Gastrocnemius medialis (tissue), 4 donors: Measurements from ENCODE around the gene MOB3B. TPM values are rescaled to one million over a fixed set of nuclear protein-coding genes. Genes with fewer than 3 reads are reported as not detected.
A peak's percentile ranks its signal among the peaks of the same experiment; 100 is the strongest.

Source experiments
- ATAC-seq, 2 donors: fragments of 150-250 bp; one replicate each; pipeline ENCODE4 v1.9.1; 2016
- DNase-seq, 2 donors: peaks; one replicate each; pipeline ENCODE4 v3.0.0-alpha.2; 2019
- H3K27ac ChIP-seq, 4 donors: fragments of 200-600 bp; sonication (generic); 1 replicate in 1 of 4; 2 replicates in 3 of 4; pipeline ENCODE4 v1.5.1; 2016 to 2018; ENCODE audit warnings: mild to moderate bottlenecking in 2 of 4, moderate library complexity in 1 of 4
- H3K27me3 ChIP-seq, 3 donors: fragments of 200-600 bp; sonication (generic) in 2 of 3; 1 replicate in 1 of 3; 2 replicates in 2 of 3; pipeline versions ENCODE4 v1.5.1 to v1.6.0; 2016 to 2019; ENCODE audit warnings: mild to moderate bottlenecking in 1 of 3, moderate library complexity in 1 of 3
- H3K36me3 ChIP-seq, 2 donors: fragments of 200-600 bp; sonication (generic) in 1 of 2; one replicate each; pipeline ENCODE4 v1.5.1; 2017 to 2018
- H3K4me1 ChIP-seq, 2 donors: fragments of 200-600 bp; sonication (generic) in 1 of 2; one replicate each; pipeline ENCODE4 v1.5.1; 2016 to 2017; ENCODE audit warnings: mild to moderate bottlenecking in 2 of 2
- H3K4me3 ChIP-seq, 4 donors: fragments of 200-600 bp; sonication (generic) in 3 of 4; 1 replicate in 1 of 4; 2 replicates in 3 of 4; pipeline ENCODE4 v1.5.1; 2016 to 2019; ENCODE audit warnings: mild to moderate bottlenecking in 2 of 4
- H3K9me3 ChIP-seq, 3 donors: fragments of 200-600 bp; sonication (generic) in 2 of 3; 1 replicate in 1 of 3; 2 replicates in 2 of 3; pipeline ENCODE4 v1.5.1; 2016 to 2019
- POLR2A ChIP-seq, 2 donors: fragments of 450-650 bp; IDR thresholded peaks; one replicate each; pipeline ENCODE4 v1.6.1; 2017; ENCODE audit warnings: antibody characterized with exemption in 2 of 2, mild to moderate bottlenecking in 2 of 2, moderate library complexity in 2 of 2
- in situ Hi-C, 4 donors: fragments of 200-750 bp; cut with MboI; loops; one replicate each; pipeline versions ENCODE4 v1.15.0 to v1.8.0; 2017; ENCODE audit warnings: low sequenced_read_pairs in 4 of 4
- intact Hi-C: fragments of 100-400 bp; cut with DNase I; formaldehyde crosslinking; loops from one replicate; pipeline ENCODE4 v1.15.1; 2023; ENCODE audit warnings: low total_unique reads
- total RNA-seq, 4 donors: library from RNA; depleted of rRNA; stranded (reverse); fragments of >200 nt; gene quantifications; one replicate each; pipeline versions ENCODE4 v1.1.0 to v1.2.3, GENCODE V29; 2016
- TF ChIP-seq, protein P1 (sequence below), 5 experiments: fragments of 450-650 bp in 3 of 5; fragments of 200-600 bp in 2 of 5; sonication (generic) in 2 of 5; IDR thresholded peaks in 4 of 5; conservative IDR thresholded peaks in 1 of 5; 1 replicate in 4 of 5; 2 replicates in 1 of 5; pipeline ENCODE4 v1.5.1; 2016 to 2019; ENCODE audit warnings: antibody characterized with exemption in 5 of 5, mild to moderate bottlenecking in 3 of 5, moderate library complexity in 3 of 5

Gene MOB3B
- total RNA-seq, 4 donors from 2014 or later: 3.4 to 16.3 (median 12.7) TPM

DNA sequence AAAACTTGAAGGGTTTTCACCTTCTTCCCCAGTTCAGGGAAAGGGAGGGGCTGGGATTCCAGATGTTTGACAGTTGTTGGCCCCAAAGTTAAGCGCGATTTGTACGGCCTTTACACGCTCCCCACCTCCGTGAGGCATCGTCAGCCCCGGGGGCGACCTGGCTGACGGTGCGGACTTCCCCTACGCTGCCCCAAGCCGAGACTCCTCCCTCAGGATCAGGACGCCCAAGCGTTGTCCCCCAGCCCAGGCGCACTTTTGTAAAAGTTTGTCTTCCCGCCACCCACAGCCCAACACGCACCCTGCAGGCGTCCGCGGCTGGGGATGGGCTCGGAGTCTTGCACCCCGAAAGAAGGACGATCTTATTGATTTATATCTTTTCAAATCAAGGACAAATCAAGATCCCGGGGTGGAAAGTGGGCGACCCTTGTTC lies 713 bp downstream of the MOB3B start:
- Histone ChIP-seq H3K4me3 (peak overlapping the region; percentile 72 to 91 (median 86)), H3K27ac (peak overlapping the region; percentile 86 to 90 (median 88)), H3K27me3 (no peaks in the 10 kb centered on the region), H3K36me3 (no peaks in the 10 kb centered on the region), H3K4me1 (peaks cover 10 to 15% of the 10 kb centered on the region in 2 donors), H3K9me3 (no peaks in the 10 kb centered on the region)
- DNase-seq (peak; percentile 43), ATAC-seq (peak; percentile 62 to 71)
- in situ Hi-C loops (loop anchor here in 1 of 4 donors (5.0 to 10.0 kb wide), 2 partner anchors 64 to 197 kb away; no protein-coding TSS in a partner anchor), intact Hi-C loops (loop anchor here (1.0 to 5.0 kb wide), 6 partner anchors 19 to 196 kb away; partner anchors contain the start of gene C9orf72)
- no peak for TF ChIP-seq POLR2A (IDR thresholded peaks at IDR 0.05)
- TF ChIP-seq, protein P1, sequence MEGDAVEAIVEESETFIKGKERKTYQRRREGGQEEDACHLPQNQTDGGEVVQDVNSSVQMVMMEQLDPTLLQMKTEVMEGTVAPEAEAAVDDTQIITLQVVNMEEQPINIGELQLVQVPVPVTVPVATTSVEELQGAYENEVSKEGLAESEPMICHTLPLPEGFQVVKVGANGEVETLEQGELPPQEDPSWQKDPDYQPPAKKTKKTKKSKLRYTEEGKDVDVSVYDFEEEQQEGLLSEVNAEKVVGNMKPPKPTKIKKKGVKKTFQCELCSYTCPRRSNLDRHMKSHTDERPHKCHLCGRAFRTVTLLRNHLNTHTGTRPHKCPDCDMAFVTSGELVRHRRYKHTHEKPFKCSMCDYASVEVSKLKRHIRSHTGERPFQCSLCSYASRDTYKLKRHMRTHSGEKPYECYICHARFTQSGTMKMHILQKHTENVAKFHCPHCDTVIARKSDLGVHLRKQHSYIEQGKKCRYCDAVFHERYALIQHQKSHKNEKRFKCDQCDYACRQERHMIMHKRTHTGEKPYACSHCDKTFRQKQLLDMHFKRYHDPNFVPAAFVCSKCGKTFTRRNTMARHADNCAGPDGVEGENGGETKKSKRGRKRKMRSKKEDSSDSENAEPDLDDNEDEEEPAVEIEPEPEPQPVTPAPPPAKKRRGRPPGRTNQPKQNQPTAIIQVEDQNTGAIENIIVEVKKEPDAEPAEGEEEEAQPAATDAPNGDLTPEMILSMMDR (IDR thresholded peaks at IDR 0.05 in 4 of 5, conservative IDR thresholded peaks at IDR 0.05 in 1 of 5): peak in 1 of 5 experiments; percentile 28

DNA sequence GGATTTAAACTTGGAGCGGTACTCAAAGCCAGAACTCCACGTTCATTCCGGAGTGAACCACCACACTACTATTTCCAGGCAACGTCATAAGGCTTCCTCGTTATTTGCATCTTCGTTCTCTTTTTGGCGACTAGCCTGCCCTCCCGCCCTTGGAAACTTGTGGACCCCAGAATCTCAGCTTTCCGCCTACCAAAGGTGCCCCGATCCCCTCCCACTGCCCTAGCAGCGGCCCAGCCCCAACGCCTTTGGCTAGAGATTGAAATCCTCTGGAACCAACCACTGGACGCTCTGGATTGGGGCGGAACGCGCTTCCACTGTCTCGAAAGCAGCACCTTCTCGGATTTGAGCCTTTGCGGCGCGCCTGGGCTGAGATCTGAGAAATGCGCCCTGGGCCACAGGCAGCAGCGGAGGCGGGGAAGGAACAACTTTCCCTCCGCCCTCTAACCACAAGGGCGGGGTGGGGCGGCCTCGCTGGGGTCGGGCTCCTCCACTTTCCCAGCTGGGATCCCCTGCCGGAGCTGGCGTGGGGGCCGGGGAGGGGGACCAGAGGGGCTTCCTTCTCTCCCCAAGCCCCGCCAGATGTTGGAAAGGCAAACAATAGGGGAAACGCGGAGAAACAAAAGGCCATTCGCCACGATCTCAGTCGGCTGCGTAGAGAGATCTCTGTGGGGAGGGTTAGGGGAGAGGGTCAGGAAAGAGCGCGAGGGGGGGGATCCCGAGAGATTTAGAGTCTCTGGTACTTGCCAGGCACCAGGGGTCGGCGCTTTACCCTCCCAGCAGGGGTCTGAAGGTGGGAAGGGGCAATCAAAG lies 1.3 kb downstream of the MOB3B start:
- TF ChIP-seq, protein P1 (IDR thresholded peaks at IDR 0.05 in 4 of 5, conservative IDR thresholded peaks at IDR 0.05 in 1 of 5): peak in 1 of 5 experiments; percentile 15
- TF ChIP-seq POLR2A (IDR thresholded peaks at IDR 0.05): peak; percentile 69 to 86
- H3K9me3 ChIP-seq: no peaks in the 10 kb centered on the region
- peaks cover 7 to 15% of the 10 kb centered on the region in 2 donors for H3K4me1 ChIP-seq
- no peaks in the 10 kb centered on the region for H3K27me3 ChIP-seq
- ATAC-seq: peak; percentile 70 to 76
- intact Hi-C loops (loop anchor here (2.0 to 5.0 kb wide), 4 partner anchors 44 to 151 kb away; partner anchors contain the start of gene C9orf72), in situ Hi-C loops (loop anchor here in 1 of 4 donors (5.0 to 10.0 kb wide), 2 partner anchors 63 to 196 kb away; no protein-coding TSS in a partner anchor)
- no peaks in the 10 kb centered on the region for H3K36me3 ChIP-seq
- H3K27ac ChIP-seq: peak overlapping the region; percentile 86 to 90 (median 88)
- H3K4me3 ChIP-seq: peak overlapping the region; percentile 72 to 91 (median 86)
- DNase-seq: peak; percentile 71 to 74

DNA sequence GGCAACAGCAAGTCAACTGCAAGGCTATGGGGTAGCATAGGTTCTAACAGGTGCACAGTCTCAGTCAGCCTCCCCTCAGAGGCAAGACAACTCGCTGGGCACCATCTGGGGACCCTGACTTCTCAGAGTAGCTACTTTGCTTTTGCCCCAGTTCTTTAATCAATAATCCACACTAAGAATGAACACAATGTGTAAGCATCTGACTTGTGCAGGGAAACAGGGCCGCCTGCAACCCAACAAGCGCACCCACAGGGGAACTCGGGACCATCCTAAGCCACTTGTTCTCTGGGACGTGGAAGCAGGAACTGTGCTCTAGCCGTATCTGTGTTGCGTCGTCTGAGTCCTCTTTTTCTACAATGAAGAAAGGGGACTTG lies 1.9 kb downstream of the MOB3B start:
- ATAC-seq (no peak), DNase-seq (no peak)
- Histone ChIP-seq H3K27ac (peak overlapping the region; percentile 86 to 90 (median 88)), H3K4me1 (peaks cover 7 to 15% of the 10 kb centered on the region in 2 donors), H3K9me3 (no peaks in the 10 kb centered on the region), H3K27me3 (no peaks in the 10 kb centered on the region), H3K4me3 (peak overlapping the region; percentile 72 to 91 (median 86)), H3K36me3 (no peaks in the 10 kb centered on the region)
- in situ Hi-C loops: loop anchor here in 1 of 4 donors (5.0 to 10.0 kb wide), 2 partner anchors 63 to 195 kb away; no protein-coding TSS in a partner anchor
- TF ChIP-seq, protein P1 (IDR thresholded peaks at IDR 0.05 in 4 of 5, conservative IDR thresholded peaks at IDR 0.05 in 1 of 5): no peak
- TF ChIP-seq POLR2A (IDR thresholded peaks at IDR 0.05): no peak
- intact Hi-C loops: loop anchor here (2.0 to 5.0 kb wide), 4 partner anchors 45 to 150 kb away; partner anchors contain the start of gene C9orf72

DNA sequence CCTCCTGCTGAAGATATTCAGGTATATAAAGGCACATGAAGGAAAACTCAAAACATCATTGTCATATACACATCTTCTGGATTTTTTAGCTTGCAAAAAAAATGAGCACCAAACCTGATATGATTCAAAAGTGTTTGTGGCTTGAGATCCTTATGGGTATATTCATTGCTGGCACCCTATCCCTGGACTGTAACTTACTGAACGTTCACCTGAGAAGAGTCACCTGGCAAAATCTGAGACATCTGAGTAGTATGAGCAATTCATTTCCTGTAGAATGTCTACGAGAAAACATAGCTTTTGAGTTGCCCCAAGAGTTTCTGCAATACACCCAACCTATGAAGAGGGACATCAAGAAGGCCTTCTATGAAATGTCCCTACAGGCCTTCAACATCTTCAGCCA lies 5.4 kb downstream of the MOB3B start, which contains the start of gene IFNK:
Gene IFNK (plus strand): TSS at position 55 of the 400 bp plus-strand sequence. CDS start 47 bp downstream, at position 102.
- ATAC-seq (no peak), DNase-seq (no peak)
- Histone ChIP-seq H3K27ac (no peak within 1 kb of the TSS), H3K36me3 (no peaks in the 10 kb centered on the region), H3K4me3 (no peak within 1 kb of the TSS), H3K9me3 (no peaks in the 10 kb centered on the region), H3K4me1 (peaks cover 7 to 15% of the 10 kb centered on the region in 2 donors), H3K27me3 (no peaks in the 10 kb centered on the region)
- intact Hi-C loops (no loop called here), in situ Hi-C loops (loop anchor here in 2 of 4 donors (5.0 to 10.0 kb wide), 2 partner anchors 59 to 67 kb away; no protein-coding TSS in a partner anchor)
- TF ChIP-seq, protein P1 (IDR thresholded peaks at IDR 0.05 in 4 of 5, conservative IDR thresholded peaks at IDR 0.05 in 1 of 5): no peak
- no peak for TF ChIP-seq POLR2A (IDR thresholded peaks at IDR 0.05)
